ENCODE measurements around the gene FOSB. TPM values are rescaled to one million over a fixed set of nuclear protein-coding genes. Genes with fewer than 3 reads are reported as not detected.

The FOSB gene
- total and polyA plus RNA-seq, 9 of the 15 experiments (the other 6 are each of a cell fraction or from before 2014, with no cell fraction given), result 0.11 to 2.7 (median 0.73) TPM

DNA sequence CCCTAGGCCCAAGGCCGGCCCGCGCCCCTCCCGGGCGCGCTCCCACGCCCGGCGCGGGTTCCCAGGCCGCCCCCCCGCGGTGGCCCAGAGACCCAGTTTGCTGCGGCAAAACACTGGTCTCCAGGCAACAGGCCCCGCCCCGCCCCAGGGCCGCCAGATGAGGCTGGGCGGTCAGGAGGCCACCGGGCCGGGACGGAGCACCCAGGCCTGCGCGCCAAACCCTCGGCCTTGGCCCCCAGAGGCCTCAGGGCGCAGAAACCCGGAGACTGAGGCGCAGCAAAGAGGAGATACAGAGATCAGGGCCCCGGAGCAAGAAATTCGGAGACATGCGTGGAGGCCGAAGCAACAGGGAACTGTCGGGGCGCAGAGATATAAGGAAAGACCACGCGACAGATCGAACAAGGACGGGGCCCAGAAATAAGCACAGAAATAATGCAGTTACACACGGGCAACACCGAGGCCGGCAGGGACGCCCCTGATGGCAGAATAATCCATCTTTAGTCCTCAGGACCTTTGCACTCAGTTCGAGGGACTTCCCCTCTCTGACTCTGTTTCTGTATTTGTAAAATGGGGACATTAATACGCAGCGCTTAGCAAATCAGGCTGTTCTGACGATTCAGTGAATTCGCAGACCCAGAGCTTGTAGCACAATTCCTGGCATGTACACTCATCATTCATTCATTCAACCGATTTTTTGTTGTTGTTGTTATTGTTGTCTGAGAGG, 23.3 kb upstream of the FOSB start (continued):
- TF ChIP-seq ZNF584 (CRISPR knock-in tag; IDR thresholded peaks at IDR 0.05; ENCODE audit: low read depth) (no peak), CHD1 (IDR thresholded peaks at IDR 0.05; ENCODE audit: low read length) (no peak), ETV1 (tag; conservative IDR thresholded peaks at IDR 0.05; ENCODE audit: low read depth) (0 out of 2 replicates have a peak, but pooled peaks have one; percentile 12), ZNF165 (CRISPR knock-in tag; IDR thresholded peaks at IDR 0.05; ENCODE audit: borderline replicate concordance) (no peak), DMBX1 (CRISPR knock-in tag; IDR thresholded peaks at IDR 0.05; ENCODE audit: borderline replicate concordance) (peak; percentile 66; the same call in 1 of the 2 replicates), DPF2 (IDR thresholded peaks at IDR 0.05) (no peak), JUND (IDR thresholded peaks at IDR 0.05; ENCODE audit: borderline replicate concordance, low read depth, low read length) (peak; percentile 64), JUND (tag; IDR thresholded peaks at IDR 0.05; ENCODE audit: borderline replicate concordance, low read depth, low read length) (no peak; the same call in 2 of the 3 replicates), POLR3A (IDR thresholded peaks at IDR 0.05; ENCODE audit: borderline replicate concordance, extremely low read depth, insufficient read depth, insufficient read length) (no peak), FOXA3 (CRISPR knock-in tag; conservative IDR thresholded peaks at IDR 0.05 in 1 of 2, IDR thresholded peaks at IDR 0.05 in 1 of 2) (no peak), CBX1 (IDR thresholded peaks at IDR 0.05; ENCODE audit: low read depth) (peak; percentile 70; the same call in 1 of the 2 replicates), BMI1 (IDR thresholded peaks at IDR 0.05; ENCODE audit: low read length) (peak; percentile 66), RAD21 (CRISPR knock-in tag; conservative IDR thresholded peaks at IDR 0.05 in 1 of 2, IDR thresholded peaks at IDR 0.05 in 1 of 2) (peak in 1 of 2 experiments; percentile 13; a peak in 1 of 4 replicates), POLR2H (tag; IDR thresholded peaks at IDR 0.05; ENCODE audit: low read depth) (peak; percentile 60; the same call in 1 of the 2 replicates), FOS (IDR thresholded peaks at IDR 0.05; ENCODE audit: extremely low read depth, insufficient read length) (no peak), SAFB (IDR thresholded peaks at IDR 0.05; ENCODE audit: borderline replicate concordance, low read depth, low read length) (no peak)
- TF ChIP-seq, protein P1, sequence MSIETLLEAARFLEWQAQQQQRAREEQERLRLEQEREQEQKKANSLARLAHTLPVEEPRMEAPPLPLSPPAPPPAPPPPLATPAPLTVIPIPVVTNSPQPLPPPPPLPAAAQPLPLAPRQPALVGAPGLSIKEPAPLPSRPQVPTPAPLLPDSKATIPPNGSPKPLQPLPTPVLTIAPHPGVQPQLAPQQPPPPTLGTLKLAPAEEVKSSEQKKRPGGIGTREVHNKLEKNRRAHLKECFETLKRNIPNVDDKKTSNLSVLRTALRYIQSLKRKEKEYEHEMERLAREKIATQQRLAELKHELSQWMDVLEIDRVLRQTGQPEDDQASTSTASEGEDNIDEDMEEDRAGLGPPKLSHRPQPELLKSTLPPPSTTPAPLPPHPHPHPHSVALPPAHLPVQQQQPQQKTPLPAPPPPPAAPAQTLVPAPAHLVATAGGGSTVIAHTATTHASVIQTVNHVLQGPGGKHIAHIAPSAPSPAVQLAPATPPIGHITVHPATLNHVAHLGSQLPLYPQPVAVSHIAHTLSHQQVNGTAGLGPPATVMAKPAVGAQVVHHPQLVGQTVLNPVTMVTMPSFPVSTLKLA (conservative IDR thresholded peaks at IDR 0.05), result peak; percentile 22 to 54; a peak in 2 of 4 replicates
- TF ChIP-seq, protein P2, sequence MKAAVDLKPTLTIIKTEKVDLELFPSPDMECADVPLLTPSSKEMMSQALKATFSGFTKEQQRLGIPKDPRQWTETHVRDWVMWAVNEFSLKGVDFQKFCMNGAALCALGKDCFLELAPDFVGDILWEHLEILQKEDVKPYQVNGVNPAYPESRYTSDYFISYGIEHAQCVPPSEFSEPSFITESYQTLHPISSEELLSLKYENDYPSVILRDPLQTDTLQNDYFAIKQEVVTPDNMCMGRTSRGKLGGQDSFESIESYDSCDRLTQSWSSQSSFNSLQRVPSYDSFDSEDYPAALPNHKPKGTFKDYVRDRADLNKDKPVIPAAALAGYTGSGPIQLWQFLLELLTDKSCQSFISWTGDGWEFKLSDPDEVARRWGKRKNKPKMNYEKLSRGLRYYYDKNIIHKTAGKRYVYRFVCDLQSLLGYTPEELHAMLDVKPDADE (conservative IDR thresholded peaks at IDR 0.05; ENCODE audit: control insufficient read depth, low read depth, low read length), result no peak; the same call in 1 of the 2 replicates
- TF ChIP-seq, protein P3, sequence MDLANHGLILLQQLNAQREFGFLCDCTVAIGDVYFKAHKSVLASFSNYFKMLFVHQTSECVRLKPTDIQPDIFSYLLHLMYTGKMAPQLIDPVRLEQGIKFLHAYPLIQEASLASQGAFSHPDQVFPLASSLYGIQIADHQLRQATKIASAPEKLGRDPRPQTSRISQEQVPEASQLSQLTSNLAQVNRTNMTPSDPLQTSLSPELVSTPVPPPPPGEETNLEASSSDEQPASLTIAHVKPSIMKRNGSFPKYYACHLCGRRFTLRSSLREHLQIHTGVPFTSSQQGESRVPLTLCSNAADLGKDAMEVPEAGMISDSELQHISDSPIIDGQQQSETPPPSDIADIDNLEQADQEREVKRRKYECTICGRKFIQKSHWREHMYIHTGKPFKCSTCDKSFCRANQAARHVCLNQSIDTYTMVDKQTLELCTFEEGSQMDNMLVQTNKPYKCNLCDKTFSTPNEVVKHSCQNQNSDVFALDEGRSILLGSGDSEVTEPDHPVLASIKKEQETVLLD (IDR thresholded peaks at IDR 0.05), result peak; percentile 37; the same call in 1 of the 2 replicates
- TF ChIP-seq, protein P4, sequence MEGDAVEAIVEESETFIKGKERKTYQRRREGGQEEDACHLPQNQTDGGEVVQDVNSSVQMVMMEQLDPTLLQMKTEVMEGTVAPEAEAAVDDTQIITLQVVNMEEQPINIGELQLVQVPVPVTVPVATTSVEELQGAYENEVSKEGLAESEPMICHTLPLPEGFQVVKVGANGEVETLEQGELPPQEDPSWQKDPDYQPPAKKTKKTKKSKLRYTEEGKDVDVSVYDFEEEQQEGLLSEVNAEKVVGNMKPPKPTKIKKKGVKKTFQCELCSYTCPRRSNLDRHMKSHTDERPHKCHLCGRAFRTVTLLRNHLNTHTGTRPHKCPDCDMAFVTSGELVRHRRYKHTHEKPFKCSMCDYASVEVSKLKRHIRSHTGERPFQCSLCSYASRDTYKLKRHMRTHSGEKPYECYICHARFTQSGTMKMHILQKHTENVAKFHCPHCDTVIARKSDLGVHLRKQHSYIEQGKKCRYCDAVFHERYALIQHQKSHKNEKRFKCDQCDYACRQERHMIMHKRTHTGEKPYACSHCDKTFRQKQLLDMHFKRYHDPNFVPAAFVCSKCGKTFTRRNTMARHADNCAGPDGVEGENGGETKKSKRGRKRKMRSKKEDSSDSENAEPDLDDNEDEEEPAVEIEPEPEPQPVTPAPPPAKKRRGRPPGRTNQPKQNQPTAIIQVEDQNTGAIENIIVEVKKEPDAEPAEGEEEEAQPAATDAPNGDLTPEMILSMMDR (IDR thresholded peaks at IDR 0.05 in 2 of 3, conservative IDR thresholded peaks at IDR 0.05 in 1 of 3; ENCODE audit: insufficient read depth in 2 of 3, low read depth in 1 of 3, low read length in 3 of 3), result peak in 1 of 3 experiments; percentile 27; a peak in 3 of 6 replicates
